GM12864 (cell line): ENCODE data around the gene FGFR3.

Source experiments
- DNase-seq: peaks from one replicate; pipeline ENCODE4 v3.0.0-alpha.2; 2011; ENCODE audit warnings: low read depth
- H3K4me3 ChIP-seq: 2 replicates; pipeline ENCODE4 v1.5.1; 2011; ENCODE audit warnings: mild to moderate bottlenecking, low read depth, low read length, control low read depth
- CTCF ChIP-seq: IDR thresholded peaks from 2 replicates; pipeline ENCODE4 v1.5.1; 2011; ENCODE audit warnings: low read depth, mild to moderate bottlenecking, moderate library complexity, low read length, control low read depth, inconsistent platforms; ENCODE audit errors: missing control alignments

Gene FGFR3

DNA sequence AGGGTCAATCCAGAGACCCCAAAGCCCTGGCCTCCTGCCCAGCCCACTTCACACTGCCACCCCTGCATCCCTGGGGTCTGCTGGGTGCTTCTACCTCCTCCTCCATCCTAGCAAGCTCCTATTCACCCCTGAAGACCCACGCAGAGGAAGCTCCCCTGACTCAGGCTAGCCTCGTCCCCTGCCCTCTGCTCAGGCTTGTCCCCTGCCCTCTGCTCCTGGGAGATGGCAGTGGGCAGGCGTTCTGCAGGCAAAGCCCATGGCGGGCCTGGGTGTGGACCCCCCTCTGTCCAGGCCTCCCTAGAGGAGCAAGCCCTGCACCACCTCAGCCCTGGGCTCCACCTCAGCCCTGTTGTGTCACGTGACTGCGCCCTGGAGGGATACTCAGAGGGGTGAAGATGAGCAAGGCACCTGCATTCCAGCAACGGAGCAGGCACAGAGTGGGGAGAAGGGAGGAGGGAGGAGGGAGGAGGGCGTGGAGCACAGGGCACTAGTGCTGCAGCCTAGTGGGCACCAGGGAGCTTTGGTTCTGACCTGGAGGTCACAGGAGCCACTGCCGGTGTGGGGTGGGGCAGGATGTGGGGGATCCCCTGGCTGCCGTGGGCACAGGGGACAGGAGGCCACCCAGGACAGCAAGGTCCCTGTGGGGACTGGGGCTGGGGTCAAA lies 27.6 kb upstream of the FGFR3 start:
- H3K4me3 ChIP-seq, result no peak overlapping the region
- no peak for TF ChIP-seq CTCF
- no peak for DNase-seq

DNA sequence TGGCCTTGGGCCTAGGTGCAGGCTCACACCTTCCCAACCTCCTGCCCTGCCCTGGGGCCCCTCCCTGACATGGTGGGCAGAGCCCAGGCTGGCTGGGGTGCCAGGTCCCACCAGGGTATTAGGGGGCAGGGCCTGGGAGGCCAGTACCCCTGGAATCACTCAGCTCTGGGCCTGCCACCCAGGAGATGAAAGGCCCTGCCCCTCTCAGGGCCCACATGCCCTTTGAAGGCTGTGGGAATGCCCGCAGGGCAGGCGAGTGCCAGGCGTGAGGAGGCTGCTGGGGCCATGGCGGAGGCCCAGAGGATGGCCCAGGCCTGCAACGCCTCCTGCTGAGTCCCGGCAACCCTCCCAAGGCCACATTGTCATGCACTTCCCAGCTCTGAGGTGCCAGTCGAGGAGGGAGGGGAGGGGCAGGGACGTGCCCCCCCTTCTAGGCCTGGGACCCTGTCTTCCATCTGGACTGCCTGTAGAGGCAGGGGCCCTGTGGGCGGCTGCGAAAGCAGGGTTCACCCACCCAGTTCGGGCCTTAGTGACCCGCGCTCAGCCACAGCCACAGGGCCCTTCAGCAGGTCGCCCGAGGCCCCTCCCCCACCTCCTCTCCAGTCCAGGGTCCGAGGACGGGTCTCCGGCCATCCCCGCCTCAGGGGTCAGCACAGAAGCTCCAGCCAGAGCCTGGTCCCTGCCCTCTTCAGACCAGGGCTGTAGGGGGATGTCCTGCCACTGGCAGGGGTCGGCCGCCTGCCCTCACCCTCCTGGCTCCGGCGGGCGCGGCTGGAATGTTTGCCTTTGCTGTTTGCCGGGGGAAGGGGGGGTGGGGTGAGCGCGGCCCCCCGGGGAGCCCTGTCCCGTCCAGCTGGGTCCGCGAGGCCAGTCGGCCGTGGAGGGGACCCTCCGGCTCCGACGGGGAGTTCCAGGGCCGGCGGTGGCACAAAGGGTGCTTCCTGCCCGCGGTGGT lies 26.7 kb upstream of the FGFR3 start:
- no peak for TF ChIP-seq CTCF
- DNase-seq, result no peak
- no peak overlapping the region for H3K4me3 ChIP-seq

DNA sequence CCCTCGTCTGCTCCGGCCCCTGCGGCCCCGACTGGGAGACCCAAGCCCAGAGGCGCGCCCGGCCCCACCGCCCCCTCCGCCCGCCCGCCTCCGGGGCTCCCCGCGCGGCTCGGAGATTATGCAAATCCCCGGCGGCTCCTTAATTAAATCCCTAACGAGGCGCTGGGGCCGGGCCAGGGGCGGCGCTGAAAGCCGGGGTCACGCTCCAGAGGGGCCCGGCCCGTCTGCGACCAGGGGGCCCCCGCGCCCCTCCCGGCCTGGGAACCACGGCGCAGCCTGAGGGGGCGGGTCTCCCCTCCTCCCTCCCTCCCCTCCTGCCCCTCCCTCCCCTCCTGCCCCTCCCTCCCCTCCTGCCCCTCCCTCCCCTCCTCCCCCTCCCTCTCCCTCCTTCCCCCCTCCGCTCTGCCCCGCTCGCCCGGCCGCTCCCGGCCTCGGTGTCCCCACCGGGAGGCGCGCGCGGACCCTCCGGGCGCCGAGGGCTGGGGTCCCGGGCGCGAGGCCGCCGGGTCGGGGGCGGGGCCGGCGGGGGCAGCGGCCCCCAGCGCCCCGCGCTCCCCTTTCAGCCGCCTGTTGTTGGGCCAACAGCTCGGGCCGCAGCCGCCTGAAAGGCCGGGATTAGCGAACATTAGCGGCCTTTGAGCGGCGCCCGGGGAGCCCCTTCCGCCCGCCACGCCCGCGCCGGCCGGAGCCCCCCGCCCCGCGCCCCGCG lies 25.9 kb upstream of the FGFR3 start:
- H3K4me3 ChIP-seq, result no peak overlapping the region; the same call in 1 of the 2 replicates
- no peak for TF ChIP-seq CTCF
- DNase-seq, result no peak

GRCh38 chr4:1767770-1768366 lies 25.2 kb upstream of the FGFR3 start:
- DNase-seq, result no peak
- no peak overlapping the region; the same call in 1 of the 2 replicates for H3K4me3 ChIP-seq
- TF ChIP-seq CTCF, result peak; percentile 36

- DNase-seq, result no peak
- H3K4me3 ChIP-seq, result no peak overlapping the region
- no peak for TF ChIP-seq CTCF
These were observed 24.6 kb upstream of the FGFR3 start for GRCh38 chr4:1768367-1769034.

- no peak for DNase-seq
- no peak overlapping the region for H3K4me3 ChIP-seq
- no peak for TF ChIP-seq CTCF
These were observed 23.4 kb upstream of the FGFR3 start for GRCh38 chr4:1769692-1770091.
